Measurements from ENCODE around the gene LLGL2.

LLGL2 gene

GRCh38 chr17:75499313-75500022 lies 26.0 kb upstream of the LLGL2 start:
- no peaks in the 10 kb centered on the region for H3K9me3 Mint-ChIP-seq
- no peaks in the 10 kb centered on the region for H3K27me3 Mint-ChIP-seq (ENCODE audit: low read depth)
- no peaks in the 10 kb centered on the region for H3K4me1 Mint-ChIP-seq (ENCODE audit: low read depth)
- no peak overlapping the region for H3K4me3 Mint-ChIP-seq
- H3K36me3 Mint-ChIP-seq (ENCODE audit: low read depth), result peaks cover 16% of the 10 kb centered on the region
- H3K27ac Mint-ChIP-seq, result no peak overlapping the region
- DNase-seq (ENCODE audit: low spot score), result no peak

- DNase-seq (ENCODE audit: low spot score), result no peak
- H3K27ac Mint-ChIP-seq, result no peak overlapping the region
- no peaks in the 10 kb centered on the region for H3K9me3 Mint-ChIP-seq
- H3K4me1 Mint-ChIP-seq (ENCODE audit: low read depth), result no peaks in the 10 kb centered on the region
- peaks cover 16% of the 10 kb centered on the region for H3K36me3 Mint-ChIP-seq (ENCODE audit: low read depth)
- H3K27me3 Mint-ChIP-seq (ENCODE audit: low read depth), result no peaks in the 10 kb centered on the region
- H3K4me3 Mint-ChIP-seq, result no peak overlapping the region
These were observed 24.9 kb upstream of the LLGL2 start for GRCh38 chr17:75500419-75501216.

DNA sequence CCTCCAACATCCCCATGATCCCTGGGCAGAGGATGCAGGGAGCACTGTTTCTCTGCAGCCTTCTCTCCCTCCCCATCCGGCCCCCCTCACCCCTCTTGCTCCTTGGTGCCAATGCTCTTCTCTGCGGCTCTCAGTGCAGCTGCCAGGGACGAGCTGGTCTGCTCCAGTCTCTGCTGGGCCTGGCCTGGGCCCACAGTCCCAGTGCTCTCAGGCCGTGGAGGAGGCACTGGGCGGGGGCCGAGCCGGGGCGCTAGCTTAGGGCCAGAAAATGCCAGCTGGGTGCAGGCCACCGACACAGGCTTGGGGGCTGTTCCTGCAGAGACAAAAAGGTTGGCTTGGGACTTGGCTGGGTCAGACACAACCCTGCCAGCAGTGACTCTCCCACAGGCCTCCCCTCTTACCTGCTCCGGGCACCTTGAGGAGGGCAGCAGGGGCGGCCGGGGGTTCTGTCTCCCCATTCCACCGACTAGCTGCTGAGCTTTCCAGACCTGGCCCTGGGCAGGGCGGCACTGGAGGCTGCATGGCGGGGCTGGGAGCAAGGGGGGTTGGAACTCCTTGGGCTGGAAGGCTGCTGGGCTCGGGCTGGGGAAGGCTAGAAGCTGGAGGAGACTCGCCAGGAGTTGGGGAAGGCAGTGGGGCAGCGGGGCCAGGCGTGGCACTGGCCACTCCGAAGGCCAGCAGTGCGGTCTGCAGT lies 24.0 kb upstream of the LLGL2 start:
- Mint-ChIP-seq H3K36me3 (ENCODE audit: low read depth) (peaks cover 15% of the 10 kb centered on the region), H3K4me1 (ENCODE audit: low read depth) (no peaks in the 10 kb centered on the region), H3K9me3 (no peaks in the 10 kb centered on the region), H3K4me3 (no peak overlapping the region), H3K27me3 (ENCODE audit: low read depth) (no peaks in the 10 kb centered on the region), H3K27ac (no peak overlapping the region)
- no peak for DNase-seq (ENCODE audit: low spot score)

DNA sequence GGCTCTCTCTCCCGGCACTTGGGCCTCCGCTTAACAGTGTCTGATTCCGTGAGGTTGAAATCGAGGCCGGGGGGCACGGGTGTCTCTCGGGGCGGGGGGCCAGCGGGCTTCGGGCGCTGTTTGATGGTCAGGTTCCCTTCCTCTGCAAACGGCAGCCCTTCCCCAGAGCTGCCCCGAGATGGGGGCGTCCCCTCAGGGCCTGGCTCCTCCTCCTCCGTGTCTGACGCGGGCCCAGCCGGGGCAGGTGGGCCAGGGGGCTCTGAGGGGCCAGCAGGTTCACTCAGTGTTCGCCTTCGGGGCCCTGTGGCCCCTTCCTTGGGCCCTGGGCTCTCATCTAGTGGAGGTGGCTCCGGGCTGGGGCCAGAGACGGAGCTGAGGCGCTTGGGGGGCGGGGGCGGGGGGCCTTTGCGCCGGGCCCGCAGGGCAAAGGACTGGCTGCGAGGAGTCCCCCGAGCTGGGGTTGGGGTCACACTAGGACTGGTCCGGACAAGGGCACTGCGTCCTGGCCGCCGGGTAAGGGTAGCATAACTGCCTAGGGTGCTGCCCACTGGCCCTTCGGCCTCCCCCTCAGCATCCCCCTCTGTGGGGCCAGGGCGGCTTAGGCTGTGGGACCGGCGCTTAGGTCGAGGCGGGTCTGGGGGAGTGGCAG lies 23.3 kb upstream of the LLGL2 start:
- H3K9me3 Mint-ChIP-seq, result no peaks in the 10 kb centered on the region
- no peak overlapping the region for H3K27ac Mint-ChIP-seq
- no peak for DNase-seq (ENCODE audit: low spot score)
- H3K4me1 Mint-ChIP-seq (ENCODE audit: low read depth), result no peaks in the 10 kb centered on the region
- peaks cover 12% of the 10 kb centered on the region for H3K36me3 Mint-ChIP-seq (ENCODE audit: low read depth)
- H3K4me3 Mint-ChIP-seq, result no peak overlapping the region
- no peaks in the 10 kb centered on the region for H3K27me3 Mint-ChIP-seq (ENCODE audit: low read depth)

DNA sequence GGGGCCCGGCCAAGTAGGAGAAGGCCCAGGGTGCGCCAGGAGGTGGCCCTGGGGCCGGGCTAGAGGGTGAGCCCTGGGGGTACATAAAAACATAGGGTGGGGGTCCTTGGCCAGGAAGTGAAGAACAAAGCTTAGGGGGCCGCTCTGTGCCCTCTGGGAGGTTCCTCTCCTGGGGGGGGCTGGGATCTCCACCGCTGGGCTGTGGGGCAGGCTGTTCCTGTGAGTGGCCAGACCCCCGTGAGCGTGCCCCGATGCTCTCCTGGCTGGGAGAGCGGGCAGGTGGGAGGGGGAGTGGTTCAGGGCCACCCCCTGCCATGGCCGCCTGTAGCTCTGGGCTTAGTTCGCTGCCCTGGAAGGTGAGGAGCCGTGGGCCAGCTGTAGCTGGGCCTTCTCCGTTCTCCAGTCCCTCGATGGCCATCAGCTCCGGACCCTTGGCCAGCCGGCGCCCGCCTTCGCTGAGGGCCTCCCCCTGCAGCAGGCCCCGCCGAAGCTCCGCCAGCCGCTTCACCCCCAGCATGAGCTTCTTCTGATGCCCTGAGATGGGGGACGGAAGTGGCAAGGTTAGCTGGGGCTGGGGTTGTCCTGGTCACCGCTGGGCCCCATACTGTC lies 22.7 kb upstream of the LLGL2 start:
- no peaks in the 10 kb centered on the region for H3K27me3 Mint-ChIP-seq (ENCODE audit: low read depth)

GRCh38 chr17:75503337-75503950 lies 22.1 kb upstream of the LLGL2 start:
- no peak for DNase-seq (ENCODE audit: low spot score)
- Mint-ChIP-seq H3K36me3 (ENCODE audit: low read depth) (peaks cover 5% of the 10 kb centered on the region), H3K4me3 (no peak overlapping the region), H3K27me3 (ENCODE audit: low read depth) (no peaks in the 10 kb centered on the region), H3K4me1 (ENCODE audit: low read depth) (no peaks in the 10 kb centered on the region), H3K27ac (no peak overlapping the region), H3K9me3 (no peaks in the 10 kb centered on the region)

More for the DNA sequence above, 22.7 kb upstream of the LLGL2 start:
- DNase-seq (ENCODE audit: low spot score), result no peak
- H3K27ac Mint-ChIP-seq, result no peak overlapping the region
- H3K4me1 Mint-ChIP-seq (ENCODE audit: low read depth), result no peaks in the 10 kb centered on the region
- H3K36me3 Mint-ChIP-seq (ENCODE audit: low read depth), result peaks cover 9% of the 10 kb centered on the region
- H3K9me3 Mint-ChIP-seq, result no peaks in the 10 kb centered on the region
- H3K4me3 Mint-ChIP-seq, result no peak overlapping the region

DNA sequence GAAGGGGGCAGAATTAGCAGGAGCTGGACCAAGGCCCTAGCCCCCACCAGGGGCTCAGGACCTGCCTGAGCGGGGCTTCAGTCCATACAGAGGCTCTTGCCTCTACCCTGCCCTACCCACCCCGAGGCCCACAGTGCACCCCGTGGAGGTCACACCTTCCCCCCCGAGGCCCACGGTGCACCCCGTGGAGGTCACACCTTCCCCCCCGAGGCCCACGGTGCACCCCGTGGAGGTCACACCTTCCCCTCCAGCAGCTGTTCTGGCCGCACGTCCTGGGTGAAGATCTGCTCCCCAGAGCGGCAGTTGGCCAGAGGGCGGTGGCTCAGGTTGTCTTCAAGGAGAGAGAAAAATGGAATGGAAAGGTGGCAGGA lies 21.5 kb upstream of the LLGL2 start:
- Mint-ChIP-seq H3K27me3 (ENCODE audit: low read depth) (no peaks in the 10 kb centered on the region), H3K27ac (no peak overlapping the region), H3K9me3 (no peaks in the 10 kb centered on the region), H3K4me3 (no peak overlapping the region), H3K36me3 (ENCODE audit: low read depth) (peaks cover 4% of the 10 kb centered on the region), H3K4me1 (ENCODE audit: low read depth) (no peaks in the 10 kb centered on the region)
- no peak for DNase-seq (ENCODE audit: low spot score)

DNA sequence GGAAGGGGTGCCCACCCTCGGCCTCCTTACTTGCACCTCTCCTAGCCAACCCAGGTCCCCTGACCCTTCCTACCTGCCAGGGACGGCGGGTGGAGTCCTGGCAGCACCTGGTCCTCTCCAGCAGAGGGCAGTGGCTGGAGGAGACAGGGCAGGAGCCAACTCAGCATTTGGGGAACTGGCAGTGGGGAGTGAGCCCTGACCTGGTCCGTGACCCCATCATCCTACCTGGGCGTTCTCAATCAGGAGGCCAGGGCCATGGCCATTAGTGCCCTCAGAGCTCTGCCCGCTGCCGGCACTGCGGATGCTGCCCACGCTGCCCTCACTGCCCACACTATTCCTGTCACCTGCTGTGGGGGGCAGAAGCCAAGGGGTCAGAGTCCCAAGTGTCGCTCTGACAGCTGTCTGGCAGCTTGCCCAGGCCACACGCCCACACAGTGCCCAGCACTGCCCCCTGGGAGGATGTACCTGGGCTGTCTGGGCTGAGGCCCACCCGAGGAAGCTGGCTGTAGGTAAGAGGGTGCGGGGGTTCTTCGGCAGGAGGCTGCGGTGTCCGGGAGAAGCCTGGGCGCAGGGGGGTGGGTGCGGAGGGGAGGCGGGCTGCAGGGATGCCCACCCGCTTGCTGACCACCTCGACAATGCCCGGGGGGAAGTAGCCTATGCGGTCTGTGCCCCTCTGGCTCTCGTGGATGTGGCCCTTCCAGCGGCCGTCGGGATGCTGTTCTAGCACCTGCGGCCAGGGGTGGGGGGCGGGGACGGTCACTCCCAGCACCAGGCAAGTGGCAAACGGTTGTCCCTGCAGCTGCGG lies 20.9 kb upstream of the LLGL2 start:
- no peak for DNase-seq (ENCODE audit: low spot score)
- peaks cover 1% of the 10 kb centered on the region for H3K27me3 Mint-ChIP-seq (ENCODE audit: low read depth)
- no peaks in the 10 kb centered on the region for H3K4me1 Mint-ChIP-seq (ENCODE audit: low read depth)
- no peak overlapping the region for H3K4me3 Mint-ChIP-seq
- no peak overlapping the region for H3K27ac Mint-ChIP-seq
- H3K36me3 Mint-ChIP-seq (ENCODE audit: low read depth), result no peaks in the 10 kb centered on the region
- H3K9me3 Mint-ChIP-seq, result no peaks in the 10 kb centered on the region

GRCh38 chr17:75505152-75505409 lies 20.4 kb upstream of the LLGL2 start:
- DNase-seq (ENCODE audit: low spot score), result no peak
- peaks cover 3% of the 10 kb centered on the region for H3K27me3 Mint-ChIP-seq (ENCODE audit: low read depth)
- no peaks in the 10 kb centered on the region for H3K9me3 Mint-ChIP-seq
- H3K4me1 Mint-ChIP-seq (ENCODE audit: low read depth), result no peaks in the 10 kb centered on the region
- no peaks in the 10 kb centered on the region for H3K36me3 Mint-ChIP-seq (ENCODE audit: low read depth)
- no peak overlapping the region for H3K27ac Mint-ChIP-seq
- no peak overlapping the region for H3K4me3 Mint-ChIP-seq

GRCh38 chr17:75505640-75506039 lies 19.9 kb upstream of the LLGL2 start:
- no peaks in the 10 kb centered on the region for H3K9me3 Mint-ChIP-seq
- no peaks in the 10 kb centered on the region for H3K36me3 Mint-ChIP-seq (ENCODE audit: low read depth)
- DNase-seq (ENCODE audit: low spot score), result no peak
- H3K4me1 Mint-ChIP-seq (ENCODE audit: low read depth), result no peaks in the 10 kb centered on the region
- peaks cover 3% of the 10 kb centered on the region for H3K27me3 Mint-ChIP-seq (ENCODE audit: low read depth)
- H3K27ac Mint-ChIP-seq, result no peak overlapping the region
- no peak overlapping the region for H3K4me3 Mint-ChIP-seq

GRCh38 chr17:75506134-75506533 lies 19.4 kb upstream of the LLGL2 start:
- H3K4me1 Mint-ChIP-seq (ENCODE audit: low read depth), result no peaks in the 10 kb centered on the region
- no peak overlapping the region for H3K4me3 Mint-ChIP-seq
- no peak for DNase-seq (ENCODE audit: low spot score)
- no peak overlapping the region for H3K27ac Mint-ChIP-seq
- H3K9me3 Mint-ChIP-seq, result no peaks in the 10 kb centered on the region
- H3K27me3 Mint-ChIP-seq (ENCODE audit: low read depth), result peaks cover 3% of the 10 kb centered on the region
- H3K36me3 Mint-ChIP-seq (ENCODE audit: low read depth), result no peaks in the 10 kb centered on the region

DNA sequence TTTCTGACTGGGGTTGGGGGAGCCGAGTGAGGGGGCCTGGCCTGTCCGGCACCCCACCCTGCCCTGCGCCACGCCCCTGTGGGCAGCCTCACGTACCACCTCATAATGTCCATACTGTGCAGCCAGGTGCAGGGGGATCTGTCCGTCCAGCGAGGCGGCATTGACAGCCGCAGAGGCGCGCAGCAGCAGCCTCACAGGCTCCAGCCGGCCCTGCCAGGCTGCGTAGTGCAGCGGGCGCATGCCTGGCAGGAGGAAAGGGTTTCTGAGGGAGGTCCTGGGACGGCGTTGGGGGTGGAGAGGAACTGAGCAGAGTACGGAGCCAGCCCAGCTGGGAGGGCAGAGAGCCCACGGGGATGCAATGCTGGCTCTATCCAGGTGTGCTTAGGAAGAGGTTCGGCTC lies 18.6 kb upstream of the LLGL2 start:
- H3K9me3 Mint-ChIP-seq, result no peaks in the 10 kb centered on the region
- no peak for DNase-seq (ENCODE audit: low spot score)

More for the DNA sequence above, 18.6 kb upstream of the LLGL2 start:
- Mint-ChIP-seq H3K36me3 (ENCODE audit: low read depth) (no peaks in the 10 kb centered on the region), H3K4me1 (ENCODE audit: low read depth) (no peaks in the 10 kb centered on the region), H3K4me3 (no peak overlapping the region), H3K27ac (no peak overlapping the region), H3K27me3 (ENCODE audit: low read depth) (peaks cover 3% of the 10 kb centered on the region)

Data from T-helper 2 cell treated with Interferon-gamma antibody and Interleukin-4, amounts not matched to agents 5 μg/mL and 100 μg/mL, for 36 hours (primary cell).